COLO829 (cell line): ENCODE measurements around the gene GPR45.
A peak's percentile ranks its signal among the peaks of the same experiment; 100 is the strongest.

ENCODE experiments used
- DNase-seq: peaks from one replicate; pipeline ENCODE4 v3.0.0; 2012; ENCODE audit warnings: low spot score

GPR45 gene

GRCh38 chr2:105254531-105255210 lies 13.1 kb downstream of the GPR45 start:
- DNase-seq, result no peak

GRCh38 chr2:105255979-105256378 lies 14.4 kb downstream of the GPR45 start:
- no peak for DNase-seq

GRCh38 chr2:105256431-105257047 lies 15.0 kb downstream of the GPR45 start:
- DNase-seq, result no peak

- DNase-seq, result no peak
Observed at GRCh38 chr2:105257981-105258380, 16.4 kb downstream of the GPR45 start.

GRCh38 chr2:105258835-105259350 lies 17.4 kb downstream of the GPR45 start:
- DNase-seq, result no peak

- no peak for DNase-seq
Observed at GRCh38 chr2:105261061-105261460, 19.5 kb downstream of the GPR45 start.

- no peak for DNase-seq
Observed at GRCh38 chr2:105262651-105263091, 21.1 kb downstream of the GPR45 start.

GRCh38 chr2:105269426-105269825 lies 27.9 kb downstream of the GPR45 start:
- DNase-seq, result no peak

- no peak for DNase-seq
Observed at GRCh38 chr2:105271393-105272045, 30.0 kb downstream of the GPR45 start.

- DNase-seq, result peak; percentile 46
Observed at GRCh38 chr2:105272176-105272575, 30.6 kb downstream of the GPR45 start.

- DNase-seq, result no peak
Observed at GRCh38 chr2:105274046-105274445, 32.5 kb downstream of the GPR45 start.

- DNase-seq, result no peak
Observed at GRCh38 chr2:105278654-105279053, 37.1 kb downstream of the GPR45 start.

- DNase-seq, result no peak
Observed at GRCh38 chr2:105279126-105279525, 37.6 kb downstream of the GPR45 start.

GRCh38 chr2:105280281-105280680 lies 38.7 kb downstream of the GPR45 start:
- no peak for DNase-seq

GRCh38 chr2:105283532-105283931 lies 42.0 kb downstream of the GPR45 start:
- no peak for DNase-seq

- peak; percentile 31 for DNase-seq
Observed at GRCh38 chr2:105287692-105288091, 46.1 kb downstream of the GPR45 start.

GRCh38 chr2:105288133-105288532 lies 46.6 kb downstream of the GPR45 start:
- DNase-seq, result no peak

GRCh38 chr2:105290981-105291660 lies 49.6 kb downstream of the GPR45 start:
- DNase-seq, result no peak

- no peak for DNase-seq
Observed at GRCh38 chr2:105291981-105292380, 50.4 kb downstream of the GPR45 start.
